MCF 10A (cell line): ENCODE results near the gene SLC44A5. TPM values are rescaled to one million over a fixed set of nuclear protein-coding genes. Genes with fewer than 3 reads are reported as not detected.
"Not testable (repeated sequence)": the region's sequence is repeated elsewhere in the genome, so short reads cannot be mapped to it uniquely, and the experiment has no call there.

Experiments
- BruUV-seq: library from RNA; stranded (reverse); fragments of 400-500 nt; replicated peaks from 2 replicates; lab custom pipeline; 2021; lab: Mats Ljungman, UMichigan
- CTCF ChIA-PET: fragments of 300-600 bp; sonication (Branson Sonifier 250); formaldehyde crosslinking; extraction: SDS; loops from one replicate; lab custom pipeline; 2021; ENCODE audit warnings: antibody characterized with exemption, inconsistent platforms; lab: Yijun Ruan, JAX
- POLR2A ChIA-PET: fragments of 300-600, 350-650 bp; sonication (Branson Sonifier 250); formaldehyde crosslinking; extraction: SDS; loops from one replicate; lab custom pipeline; 2020; ENCODE audit warnings: antibody characterized with exemption, inconsistent platforms; lab: Yijun Ruan, JAX
- DNase-seq: peaks from one replicate; pipeline ENCODE4 v3.0.0-alpha.2; 2018; ENCODE audit not compliant: unreplicated experiment
- H3K27ac Mint-ChIP-seq: one replicate; pipeline ENCODE4 v1.8.0; 2022; ENCODE audit warnings: mild to moderate bottlenecking, low read depth, mixed read lengths; ENCODE audit not compliant: unreplicated experiment
- H3K27me3 Mint-ChIP-seq: one replicate; pipeline ENCODE4 v1.8.0; 2022; ENCODE audit warnings: mixed read lengths; ENCODE audit not compliant: insufficient read depth, unreplicated experiment
- H3K36me3 Mint-ChIP-seq: one replicate; pipeline ENCODE4 v1.8.0; 2022; ENCODE audit warnings: mild to moderate bottlenecking, moderate library complexity, mixed read lengths; ENCODE audit not compliant: insufficient read depth, unreplicated experiment
- H3K4me1 Mint-ChIP-seq: one replicate; pipeline ENCODE4 v1.8.0; 2022; ENCODE audit warnings: mixed read lengths; ENCODE audit not compliant: insufficient read depth, unreplicated experiment
- H3K4me3 Mint-ChIP-seq: one replicate; pipeline ENCODE4 v1.8.0; 2022; ENCODE audit warnings: mild to moderate bottlenecking, moderate library complexity, mixed read lengths; ENCODE audit not compliant: unreplicated experiment
- H3K9me3 Mint-ChIP-seq: one replicate; pipeline ENCODE4 v1.8.0; 2022; ENCODE audit warnings: mixed read lengths; ENCODE audit not compliant: unreplicated experiment
- CTCF ChIP-seq: fragments of 200-600 bp; IDR thresholded peaks from one replicate; pipeline ENCODE4 v1.8.0; 2022; ENCODE audit warnings: antibody characterized with exemption, mild to moderate bottlenecking; ENCODE audit not compliant: unreplicated experiment
- intact Hi-C: fragments of 100-400 bp; cut with micrococcal nuclease; formaldehyde crosslinking; loops from 2 replicates; pipeline ENCODE4 v1.14.1; 2022
- total RNA-seq: library from RNA; stranded (reverse); gene quantifications from 2 replicates; pipeline ENCODE4 v1.2.3, GENCODE V29; 2022

SLC44A5 gene
- total RNA-seq, 1 experiment from 2014 or later = 14.3 TPM

GRCh38 chr1:75415187-75415586 is 195.7 kb downstream of the SLC44A5 start:
- DNase-seq = no peak
- CTCF ChIA-PET = no interaction called here
- H3K4me1 Mint-ChIP-seq = no peaks in the 10 kb centered on the region
- no TSS peak for BruUV-seq
- H3K27ac Mint-ChIP-seq = no peak overlapping the region
- no peak overlapping the region for H3K4me3 Mint-ChIP-seq
- TF ChIP-seq CTCF = no peak
- H3K9me3 Mint-ChIP-seq = no peaks in the 10 kb centered on the region
- no peaks in the 10 kb centered on the region for H3K27me3 Mint-ChIP-seq
- H3K36me3 Mint-ChIP-seq = no peaks in the 10 kb centered on the region
- POLR2A ChIA-PET = interaction anchor here (0.6 kb wide), 1 partner anchor 654 kb away, joined by 3 read pairs; no protein-coding TSS in a partner anchor
- intact Hi-C loops = no loop called here

GRCh38 chr1:75412616-75413015 is 198.3 kb downstream of the SLC44A5 start:
- Mint-ChIP-seq H3K36me3 (no peaks in the 10 kb centered on the region), H3K4me3 (no peak overlapping the region), H3K4me1 (no peaks in the 10 kb centered on the region), H3K9me3 (no peaks in the 10 kb centered on the region), H3K27ac (no peak overlapping the region), H3K27me3 (no peaks in the 10 kb centered on the region)
- TF ChIP-seq CTCF = no peak
- DNase-seq = peak; percentile 59
- CTCF ChIA-PET = no interaction called here
- POLR2A ChIA-PET = no interaction called here
- BruUV-seq = no TSS peak
- intact Hi-C loops = no loop called here

GRCh38 chr1:75404681-75405080 is 206.2 kb downstream of the SLC44A5 start:
- H3K27ac Mint-ChIP-seq, H3K4me1 Mint-ChIP-seq, H3K36me3 Mint-ChIP-seq, H3K4me3 Mint-ChIP-seq, intact Hi-C loops, POLR2A ChIA-PET, BruUV-seq, DNase-seq, H3K27me3 Mint-ChIP-seq: not testable (repeated sequence)
- H3K9me3 Mint-ChIP-seq = peaks cover 15% of the 10 kb centered on the region
- CTCF ChIA-PET = interaction anchor here (1.5 kb wide), 1 partner anchor 227 kb away, joined by 3 read pairs; no protein-coding TSS in a partner anchor

GRCh38 chr1:75403147-75403646 is 207.7 kb downstream of the SLC44A5 start:
- POLR2A ChIA-PET, intact Hi-C loops, BruUV-seq, DNase-seq, H3K27ac Mint-ChIP-seq, H3K27me3 Mint-ChIP-seq, H3K4me3 Mint-ChIP-seq, H3K36me3 Mint-ChIP-seq, H3K4me1 Mint-ChIP-seq: not testable (repeated sequence)
- CTCF ChIA-PET = interaction anchor here (2.7 kb wide), 1 partner anchor 228 kb away, joined by 11 read pairs; no protein-coding TSS in a partner anchor
- H3K9me3 Mint-ChIP-seq = peaks cover 15% of the 10 kb centered on the region

GRCh38 chr1:75400716-75401115 is 210.2 kb downstream of the SLC44A5 start:
- no TSS peak for BruUV-seq
- no peak for TF ChIP-seq CTCF
- ChIA-PET CTCF (interaction anchor here (2.7 kb wide), 1 partner anchor 231 kb away, joined by 11 read pairs; no protein-coding TSS in a partner anchor), POLR2A (no interaction called here)
- Mint-ChIP-seq H3K36me3 (no peaks in the 10 kb centered on the region), H3K9me3 (peaks cover 13% of the 10 kb centered on the region), H3K4me3 (no peak overlapping the region), H3K4me1 (no peaks in the 10 kb centered on the region), H3K27me3 (no peaks in the 10 kb centered on the region), H3K27ac (no peak overlapping the region)
- DNase-seq = no peak
- intact Hi-C loops = no loop called here
